ENCODE data around the gene TIMMDC1. TPM values are rescaled to one million over a fixed set of nuclear protein-coding genes. Genes with fewer than 3 reads are reported as not detected.
A peak's percentile ranks its signal among the peaks of the same experiment; 100 is the strongest.

The TIMMDC1 gene
- total RNA-seq, 1 donor from 2014 or later: 73.0 TPM

- Mint-ChIP-seq H3K36me3 (ENCODE audit: low read depth) (peaks cover 68% of the 10 kb centered on the region), H3K9me3 (no peaks in the 10 kb centered on the region), H3K4me3 (no peak overlapping the region), H3K4me1 (peaks cover 14% of the 10 kb centered on the region), H3K27ac (no peak overlapping the region), H3K27me3 (no peaks in the 10 kb centered on the region)
- ATAC-seq (ENCODE audit: low read depth) (no peak), DNase-seq (no peak)
- intact Hi-C loops (cut with micrococcal nuclease): no loop called here
- no peak for TF ChIP-seq CTCF (IDR thresholded peaks at IDR 0.05)
- ChIA-PET POLR2A (interaction anchor here (1.1 kb wide), 1 partner anchor 8 kb away, joined by 5 read pairs; the partner anchor contains the start of gene TIMMDC1), CTCF (no interaction called here)
These were observed 8.3 kb downstream of the TIMMDC1 start for GRCh38 chr3:119506631-119507030.

GRCh38 chr3:119507404-119507803 is 9.1 kb downstream of the TIMMDC1 start:
- ATAC-seq (ENCODE audit: low read depth) (no peak), DNase-seq (no peak)
- peaks cover 12% of the 10 kb centered on the region for H3K4me1 Mint-ChIP-seq
- TF ChIP-seq CTCF (IDR thresholded peaks at IDR 0.05): no peak
- H3K27ac Mint-ChIP-seq: no peak overlapping the region
- no peaks in the 10 kb centered on the region for H3K9me3 Mint-ChIP-seq
- no peaks in the 10 kb centered on the region for H3K27me3 Mint-ChIP-seq
- ChIA-PET POLR2A (interaction anchor here (1.1 kb wide), 1 partner anchor 9 kb away, joined by 5 read pairs; the partner anchor contains the start of gene TIMMDC1), CTCF (no interaction called here)
- intact Hi-C loops (cut with micrococcal nuclease): no loop called here
- H3K4me3 Mint-ChIP-seq: no peak overlapping the region
- H3K36me3 Mint-ChIP-seq (ENCODE audit: low read depth): peaks cover 67% of the 10 kb centered on the region

- H3K36me3 Mint-ChIP-seq (ENCODE audit: low read depth): peaks cover 72% of the 10 kb centered on the region
- no peak for ATAC-seq (ENCODE audit: low read depth)
- ChIA-PET POLR2A (interaction anchor here (0.6 kb wide), 1 partner anchor 43 kb away, joined by 4 read pairs; no protein-coding TSS in a partner anchor), CTCF (no interaction called here)
- no peak overlapping the region for H3K4me3 Mint-ChIP-seq
- H3K27ac Mint-ChIP-seq: peak overlapping the region; percentile 15
- no peak for TF ChIP-seq CTCF (IDR thresholded peaks at IDR 0.05)
- H3K27me3 Mint-ChIP-seq: no peaks in the 10 kb centered on the region
- no peaks in the 10 kb centered on the region for H3K9me3 Mint-ChIP-seq
- peaks cover 12% of the 10 kb centered on the region for H3K4me1 Mint-ChIP-seq
- intact Hi-C loops (cut with micrococcal nuclease): loop anchor here (2.0 kb wide), 1 partner anchor 14 kb away; no protein-coding TSS in a partner anchor
- no peak for DNase-seq
These were observed 10.0 kb downstream of the TIMMDC1 start for GRCh38 chr3:119508172-119508845.

- TF ChIP-seq CTCF (IDR thresholded peaks at IDR 0.05): no peak
- Mint-ChIP-seq H3K9me3 (no peaks in the 10 kb centered on the region), H3K27me3 (no peaks in the 10 kb centered on the region), H3K4me3 (no peak overlapping the region), H3K4me1 (peaks cover 12% of the 10 kb centered on the region), H3K36me3 (ENCODE audit: low read depth) (peaks cover 71% of the 10 kb centered on the region), H3K27ac (no peak overlapping the region)
- ChIA-PET POLR2A (interaction anchor here (0.5 to 1.0 kb wide), 2 partner anchors 11 to 44 kb away, joined by 3 to 4 read pairs; no protein-coding TSS in a partner anchor), CTCF (interaction anchor here (0.6 kb wide), 1 partner anchor 9 kb away, joined by 3 read pairs; no protein-coding TSS in a partner anchor)
- DNase-seq (no peak), ATAC-seq (ENCODE audit: low read depth) (no peak)
- intact Hi-C loops (cut with micrococcal nuclease): no loop called here
These were observed 12.3 kb downstream of the TIMMDC1 start for GRCh38 chr3:119510690-119511089.

- ChIA-PET CTCF (no interaction called here), POLR2A (no interaction called here)
- Mint-ChIP-seq H3K4me1 (peaks cover 7% of the 10 kb centered on the region), H3K4me3 (no peak overlapping the region), H3K27me3 (no peaks in the 10 kb centered on the region), H3K9me3 (no peaks in the 10 kb centered on the region), H3K36me3 (ENCODE audit: low read depth) (peaks cover 72% of the 10 kb centered on the region), H3K27ac (no peak overlapping the region)
- DNase-seq (no peak), ATAC-seq (ENCODE audit: low read depth) (no peak)
- TF ChIP-seq CTCF (IDR thresholded peaks at IDR 0.05): no peak
- intact Hi-C loops (cut with micrococcal nuclease): no loop called here
These were observed 16.3 kb downstream of the TIMMDC1 start for GRCh38 chr3:119514637-119515036.
